D341Med (cell line): ENCODE results near the gene VSIR.

Experiments used
- DNase-seq: peaks from one replicate; pipeline ENCODE4 v3.0.0; 2012; ENCODE audit warnings: low spot score

Gene VSIR

GRCh38 chr10:71763352-71764127 is 9.8 kb downstream of the VSIR start:
- no peak for DNase-seq

- DNase-seq = no peak
Observed at GRCh38 chr10:71762324-71762723, 11.0 kb downstream of the VSIR start.

- no peak for DNase-seq
Observed at GRCh38 chr10:71761541-71762113, 11.7 kb downstream of the VSIR start.

DNA sequence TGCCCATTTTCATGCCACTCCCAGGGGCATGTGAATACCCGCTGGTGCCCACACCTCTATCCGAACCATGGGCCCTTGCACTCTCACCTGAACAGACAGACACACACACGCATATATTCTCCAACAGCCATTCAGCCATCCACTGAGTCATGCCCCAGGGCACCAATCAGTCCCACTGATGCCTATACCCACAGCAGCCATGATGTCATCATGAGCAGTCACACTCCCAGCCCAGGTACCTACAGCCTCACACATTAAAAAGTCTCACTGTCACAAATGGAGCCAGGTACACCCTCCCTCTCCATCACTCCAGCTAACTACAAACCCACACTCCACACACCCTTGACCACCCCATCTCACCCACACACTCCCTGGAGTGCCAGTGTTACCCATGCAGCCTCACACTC is 12.2 kb downstream of the VSIR start:
- no peak for DNase-seq

DNA sequence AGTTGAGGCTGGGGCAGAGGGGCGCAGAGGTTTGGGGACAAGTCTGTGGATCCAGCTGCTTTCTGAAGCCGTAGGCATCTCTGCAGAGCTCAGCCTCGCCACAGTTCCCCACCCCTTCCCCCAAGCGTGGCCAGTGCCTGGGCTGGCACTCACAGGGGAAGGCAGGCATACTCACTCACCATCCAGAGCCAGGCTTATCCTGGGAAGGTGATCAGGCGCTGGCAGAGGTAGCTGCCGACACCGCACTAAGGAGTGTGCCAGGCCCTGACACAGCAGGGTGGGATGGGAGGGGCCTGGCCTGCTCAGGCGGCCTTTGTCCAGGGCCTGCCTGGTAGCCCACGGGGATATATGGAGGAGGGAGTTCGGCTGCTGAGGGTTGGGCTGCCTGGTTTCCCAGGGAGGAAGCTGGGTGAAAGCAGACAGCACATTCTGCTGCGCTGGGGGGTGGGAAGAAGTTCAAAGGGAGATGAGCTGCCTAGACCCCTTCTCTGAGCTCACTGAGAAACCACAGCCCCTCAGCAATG is 15.9 kb downstream of the VSIR start:
- DNase-seq = no peak

GRCh38 chr10:71756311-71757191 is 16.8 kb downstream of the VSIR start:
- DNase-seq = no peak

DNA sequence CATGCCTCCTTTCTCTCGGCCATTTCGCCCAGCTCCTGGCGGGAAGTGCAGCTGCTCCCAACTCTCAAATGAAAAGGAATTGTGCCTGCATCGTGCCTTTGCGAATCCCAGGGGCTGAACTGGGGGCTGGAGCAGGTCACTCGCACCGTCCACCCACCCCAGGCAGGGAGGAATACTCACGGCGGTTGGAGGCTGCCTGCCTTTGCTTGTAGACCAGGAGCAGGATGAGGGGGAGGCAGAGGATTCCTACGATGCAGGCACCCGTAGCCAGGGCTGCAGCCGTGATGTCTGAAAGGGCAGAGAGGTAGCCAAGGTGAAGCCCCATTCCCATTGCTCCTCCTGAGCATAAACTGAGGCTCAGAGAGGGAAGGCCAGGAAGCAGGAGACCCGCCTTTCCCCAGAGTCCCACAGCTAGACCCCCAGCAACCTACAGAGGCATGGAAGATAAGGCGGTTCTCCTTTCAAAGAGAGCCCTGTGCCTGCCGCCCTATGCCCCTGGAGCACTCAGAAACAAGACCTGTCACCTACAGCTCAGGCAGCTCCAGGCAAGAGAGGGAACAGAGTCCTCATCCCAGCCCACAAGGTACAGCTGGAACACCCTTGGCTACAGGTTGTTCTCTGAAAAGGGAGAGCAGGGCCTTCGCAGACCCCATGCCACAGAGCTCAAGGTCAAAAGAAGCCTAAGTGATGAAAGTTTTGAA is 18.0 kb downstream of the VSIR start:
- DNase-seq = no peak

- no peak for DNase-seq
Observed at GRCh38 chr10:71754562-71754961, 18.8 kb downstream of the VSIR start.

DNA sequence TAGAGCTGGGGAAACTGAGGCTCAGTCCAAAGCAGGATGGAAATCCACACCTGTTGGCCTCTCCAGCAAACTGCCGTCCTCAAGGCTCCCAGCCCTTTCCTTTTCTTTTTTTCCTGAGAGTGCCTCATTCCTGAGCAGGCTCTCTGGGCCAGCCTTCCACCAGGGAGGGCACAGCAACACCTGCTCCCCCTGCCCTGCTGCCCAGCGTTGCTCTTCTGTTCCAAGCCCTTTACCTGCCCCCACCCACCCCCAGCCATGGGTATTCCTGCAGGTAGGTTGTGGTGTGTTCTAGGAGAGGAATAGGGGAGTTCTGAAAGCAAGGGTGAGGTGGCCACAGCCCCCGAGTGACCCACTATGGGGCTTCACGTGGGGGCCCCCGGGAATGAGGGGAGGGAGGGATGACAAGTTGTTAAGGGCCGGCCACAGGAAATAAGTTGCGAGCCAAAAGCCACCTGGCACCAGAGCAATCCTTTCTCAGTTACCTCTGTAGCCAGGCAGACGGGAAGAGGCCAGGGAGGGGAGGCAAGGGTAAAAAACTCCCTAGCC is 19.3 kb downstream of the VSIR start:
- DNase-seq = no peak

- DNase-seq = no peak
Observed at GRCh38 chr10:71753091-71753959, 20.0 kb downstream of the VSIR start.

DNA sequence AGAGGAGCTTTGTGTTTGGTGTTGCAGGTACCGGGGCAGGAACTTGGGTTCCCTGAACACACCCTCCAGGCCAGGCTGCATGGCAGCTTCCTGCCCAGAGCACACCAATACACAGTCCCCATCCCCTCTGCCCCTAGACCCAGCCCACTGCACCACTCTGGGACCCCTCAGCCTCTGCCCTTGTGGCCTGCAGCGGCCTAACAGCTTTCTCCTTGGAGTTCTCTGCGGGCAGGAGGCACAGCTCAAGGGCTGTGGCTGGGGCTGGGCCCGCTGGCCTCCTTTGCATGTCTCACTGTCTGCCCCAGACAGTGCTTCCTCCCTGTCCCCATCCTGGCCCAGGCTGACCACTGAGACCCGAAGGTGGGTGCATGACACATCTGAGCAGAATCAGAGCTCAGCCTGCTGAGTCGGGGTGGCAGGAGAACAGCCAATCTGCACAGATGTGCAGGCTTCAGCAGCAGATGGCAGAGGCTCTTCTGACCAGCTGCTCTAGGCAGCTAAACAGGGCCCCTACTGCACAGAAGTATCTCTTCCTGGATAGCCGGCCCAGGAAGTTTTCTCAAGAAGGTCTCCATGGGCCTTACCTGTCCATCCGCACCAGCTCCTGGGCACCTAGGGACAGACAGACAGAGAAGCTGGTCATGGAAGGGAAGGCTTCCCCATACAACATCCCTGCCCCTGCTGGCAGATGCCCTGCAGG is 20.8 kb downstream of the VSIR start:
- DNase-seq = peak; percentile 40

DNA sequence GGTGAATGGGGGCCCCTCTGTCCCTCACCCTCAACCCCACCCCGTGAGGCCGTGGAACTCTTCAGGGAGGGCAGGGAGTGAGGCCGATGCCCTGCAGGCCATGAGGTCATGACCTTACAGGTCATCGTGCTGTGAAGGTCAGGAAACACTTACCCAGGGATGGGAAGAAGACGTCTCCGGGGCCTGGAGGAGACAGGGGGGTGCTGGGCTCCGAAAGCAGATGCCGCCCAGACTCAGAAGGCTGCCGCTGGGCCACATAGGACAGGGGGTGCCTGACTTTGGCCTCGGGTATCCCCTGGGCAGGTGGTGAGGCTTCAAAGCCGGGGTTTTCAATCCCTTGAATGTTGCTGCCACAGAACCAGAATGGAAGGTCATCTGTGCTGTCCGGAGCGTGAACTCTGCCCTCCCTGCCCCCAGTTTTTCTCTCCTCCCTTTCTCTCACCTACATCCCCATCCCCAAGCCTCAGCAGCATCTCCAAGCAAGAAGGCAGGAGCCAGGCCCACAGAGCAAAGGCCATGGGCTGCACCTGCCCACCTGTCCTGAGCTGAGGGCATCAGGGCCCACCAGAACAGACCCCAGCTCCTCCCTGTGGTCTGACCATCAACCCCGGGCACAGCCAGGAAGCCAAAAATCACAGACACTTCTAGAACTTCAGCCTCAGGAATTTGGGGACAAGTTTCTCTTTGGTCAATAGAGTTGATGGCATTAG is 21.6 kb downstream of the VSIR start:
- DNase-seq = no peak

- no peak for DNase-seq
Observed at GRCh38 chr10:71750986-71751385, 22.3 kb downstream of the VSIR start.

- DNase-seq = no peak
Observed at GRCh38 chr10:71750124-71750841, 23.0 kb downstream of the VSIR start.

DNA sequence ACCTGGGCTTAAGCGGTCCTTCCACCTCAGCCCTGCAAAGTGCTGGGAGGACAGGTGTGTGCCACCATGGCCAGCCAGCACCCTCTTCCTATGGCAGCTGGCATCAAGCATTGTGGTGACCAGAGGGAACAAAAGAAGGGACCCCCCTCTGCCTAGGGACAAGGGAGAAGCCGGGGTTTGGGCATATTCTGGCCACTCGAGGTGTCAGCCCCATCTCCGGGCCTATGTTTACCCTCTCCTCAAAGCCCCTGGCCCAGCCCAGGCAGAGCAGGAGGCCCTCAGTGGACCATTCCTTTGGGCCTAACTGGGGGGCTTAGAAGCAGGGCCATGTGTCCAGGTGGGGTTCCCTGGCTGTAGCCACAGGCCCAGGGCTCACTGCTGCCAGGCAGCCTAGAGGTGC is 23.9 kb downstream of the VSIR start:
- no peak for DNase-seq

- DNase-seq = no peak
Observed at GRCh38 chr10:71748671-71749191, 24.6 kb downstream of the VSIR start.

GRCh38 chr10:71747551-71748523 is 25.5 kb downstream of the VSIR start:
- DNase-seq = no peak
